ENCODE measurements around the gene SNAP91. TPM values are rescaled to one million over a fixed set of nuclear protein-coding genes. Genes with fewer than 3 reads are reported as not detected.
"Not testable (repeated sequence)": the region's sequence is repeated elsewhere in the genome, so short reads cannot be mapped to it uniquely, and the experiment has no call there.

SNAP91 gene
- total RNA-seq, 2 experiments from 2014 or later: not detected

DNA sequence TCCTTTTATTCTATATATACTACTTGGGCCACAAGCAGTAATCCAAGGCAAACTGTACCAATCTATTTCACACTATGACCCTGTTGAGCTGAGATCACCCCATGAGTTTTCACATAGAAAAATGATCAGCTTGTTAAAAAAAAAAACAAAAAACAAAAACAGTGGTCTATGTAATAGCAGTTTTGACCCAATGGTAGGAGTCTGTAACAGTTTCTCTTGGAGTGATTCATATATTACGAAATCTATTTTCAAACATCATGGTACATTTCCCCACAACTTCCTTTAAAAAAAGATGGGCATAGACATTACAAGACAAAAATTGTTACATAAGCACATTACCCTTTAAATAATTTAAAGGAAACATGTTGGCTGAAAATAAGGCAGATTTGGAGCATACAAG, 118.5 kb downstream of the SNAP91 start:
- intact Hi-C loops (cut with micrococcal nuclease): no loop called here
- CTCF ChIA-PET: no interaction called here

GRCh38 chr6:83589076-83589475, 119.8 kb downstream of the SNAP91 start:
- Mint-ChIP-seq H3K9me3 (no peaks in the 10 kb centered on the region), H3K4me3 (no peak overlapping the region), H3K27me3 (no peaks in the 10 kb centered on the region), H3K36me3 (no peaks in the 10 kb centered on the region), H3K4me1 (ENCODE audit: low read depth) (peaks cover 2% of the 10 kb centered on the region), H3K27ac (no peak overlapping the region)
- POLR2A ChIA-PET: no interaction called here
- CTCF ChIA-PET: no interaction called here
- no peak for DNase-seq
- intact Hi-C loops (cut with micrococcal nuclease): no loop called here

More for the DNA sequence above, 118.5 kb downstream of the SNAP91 start:
- H3K36me3 Mint-ChIP-seq: no peaks in the 10 kb centered on the region
- H3K9me3 Mint-ChIP-seq: no peaks in the 10 kb centered on the region
- H3K4me3 Mint-ChIP-seq: no peak overlapping the region
- H3K27me3 Mint-ChIP-seq: no peaks in the 10 kb centered on the region
- peaks cover 2% of the 10 kb centered on the region for H3K4me1 Mint-ChIP-seq (ENCODE audit: low read depth)
- POLR2A ChIA-PET: no interaction called here
- no peak for DNase-seq
- no peak overlapping the region for H3K27ac Mint-ChIP-seq

DNA sequence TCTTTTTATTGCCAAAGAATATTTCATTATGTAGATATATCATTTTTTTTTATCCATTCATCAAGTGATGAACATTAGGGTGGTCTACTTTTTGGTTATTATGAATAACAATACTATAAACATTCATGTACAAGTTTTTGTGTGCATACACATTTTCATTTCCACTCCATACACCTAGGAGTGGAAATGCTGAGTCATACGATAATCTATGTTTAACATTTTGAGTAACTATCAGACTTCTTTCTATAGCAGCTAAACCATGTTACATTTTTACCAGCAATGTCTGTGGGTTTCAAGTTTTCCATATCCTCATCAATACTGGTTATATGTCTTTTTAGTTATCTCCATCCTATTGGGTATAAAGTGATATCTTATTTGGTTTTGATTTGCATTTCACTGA, 130.8 kb downstream of the SNAP91 start:
- Mint-ChIP-seq H3K4me3 (no peak overlapping the region), H3K27me3 (no peaks in the 10 kb centered on the region), H3K27ac (no peak overlapping the region), H3K36me3 (no peaks in the 10 kb centered on the region), H3K9me3 (no peaks in the 10 kb centered on the region), H3K4me1 (ENCODE audit: low read depth) (no peaks in the 10 kb centered on the region)
- ChIA-PET CTCF (no interaction called here), POLR2A (no interaction called here)
- DNase-seq: no peak
- intact Hi-C loops (cut with micrococcal nuclease): no loop called here

GRCh38 chr6:83574783-83575182, 134.1 kb downstream of the SNAP91 start:
- no peak for DNase-seq
- POLR2A ChIA-PET: no interaction called here
- Mint-ChIP-seq H3K4me1 (ENCODE audit: low read depth) (no peaks in the 10 kb centered on the region), H3K36me3 (no peaks in the 10 kb centered on the region), H3K9me3 (no peaks in the 10 kb centered on the region), H3K27ac (no peak overlapping the region), H3K27me3 (peaks cover 2% of the 10 kb centered on the region), H3K4me3 (no peak overlapping the region)
- intact Hi-C loops (cut with micrococcal nuclease): no loop called here
- CTCF ChIA-PET: no interaction called here

DNA sequence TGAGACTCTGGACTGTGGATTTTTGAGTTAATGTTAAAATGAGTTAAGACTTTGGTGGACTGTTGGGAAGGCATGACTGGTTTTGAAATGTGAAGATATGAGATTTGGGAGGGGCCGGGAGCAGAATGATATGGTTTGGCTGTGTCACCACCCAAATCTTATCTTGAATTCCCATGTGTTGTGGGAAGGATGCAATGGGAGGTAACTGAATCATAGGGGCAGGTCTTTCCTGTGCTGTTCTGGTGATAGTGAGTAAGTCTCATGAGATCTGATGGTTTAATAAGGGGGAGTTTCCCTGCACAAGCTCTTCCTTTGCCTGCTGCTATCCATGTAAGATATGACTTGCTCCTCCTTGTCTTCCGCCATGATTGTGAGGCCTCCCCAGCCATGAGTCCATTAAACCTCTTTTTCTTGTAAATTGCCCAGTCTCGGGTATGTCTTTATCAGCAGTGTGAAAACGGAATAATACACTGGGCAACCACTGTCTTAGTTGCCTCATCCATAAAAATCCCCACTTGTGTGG, 137.2 kb downstream of the SNAP91 start:
- DNase-seq; H3K36me3 Mint-ChIP-seq; H3K4me1 Mint-ChIP-seq (ENCODE audit: low read depth); CTCF ChIA-PET; POLR2A ChIA-PET; intact Hi-C loops (cut with micrococcal nuclease); H3K9me3 Mint-ChIP-seq; H3K27me3 Mint-ChIP-seq; H3K27ac Mint-ChIP-seq; H3K4me3 Mint-ChIP-seq: not testable (repeated sequence)

DNA sequence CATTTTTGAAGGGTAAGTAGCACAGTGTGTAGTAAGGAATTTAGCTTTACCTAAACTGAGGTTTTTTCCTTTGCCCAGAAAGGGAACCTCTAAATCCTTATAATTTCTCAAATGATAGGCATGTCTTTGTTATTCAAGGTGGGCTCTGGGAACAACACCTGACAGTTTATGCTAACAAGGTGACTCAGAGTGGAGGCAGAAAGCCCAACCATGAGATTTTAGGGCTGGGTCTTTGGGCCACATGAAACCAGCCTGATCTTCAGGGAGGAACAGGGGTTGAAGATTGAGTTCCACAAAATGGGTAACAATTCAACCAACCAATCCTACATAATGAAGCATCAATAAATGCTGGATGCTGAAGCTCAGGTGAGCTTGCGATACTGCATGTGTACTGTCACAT, 149.9 kb downstream of the SNAP91 start:
- intact Hi-C loops (cut with micrococcal nuclease): no loop called here
- CTCF ChIA-PET: no interaction called here
- no peak overlapping the region for H3K4me3 Mint-ChIP-seq

DNA sequence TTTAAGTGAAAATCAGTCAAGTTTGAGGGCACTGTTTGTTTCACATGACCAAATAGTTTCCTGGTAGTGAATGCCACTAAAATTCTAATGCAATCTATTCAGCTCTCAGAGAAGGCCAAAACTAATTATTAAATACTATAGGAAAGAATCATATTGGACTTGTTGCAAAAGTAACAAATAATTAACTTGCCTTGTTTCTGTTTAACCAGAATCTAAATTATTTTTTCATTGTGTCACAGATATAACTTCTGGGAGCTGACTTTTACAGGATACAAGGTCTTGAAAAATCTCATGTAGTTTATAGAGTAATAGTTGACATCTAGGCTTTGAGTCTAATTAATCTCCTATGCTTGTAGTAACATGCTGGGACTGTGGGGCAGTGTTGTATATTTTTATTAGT, 152.0 kb downstream of the SNAP91 start:
- no peaks in the 10 kb centered on the region for H3K27me3 Mint-ChIP-seq
- no peaks in the 10 kb centered on the region for H3K36me3 Mint-ChIP-seq
- H3K4me1 Mint-ChIP-seq (ENCODE audit: low read depth): no peaks in the 10 kb centered on the region
- ChIA-PET CTCF (no interaction called here), POLR2A (no interaction called here)
- H3K9me3 Mint-ChIP-seq: no peaks in the 10 kb centered on the region
- H3K4me3 Mint-ChIP-seq: no peak overlapping the region
- intact Hi-C loops (cut with micrococcal nuclease): no loop called here
- no peak for DNase-seq
- H3K27ac Mint-ChIP-seq: no peak overlapping the region

More for the DNA sequence above, 149.9 kb downstream of the SNAP91 start:
- H3K36me3 Mint-ChIP-seq: no peaks in the 10 kb centered on the region
- no peaks in the 10 kb centered on the region for H3K4me1 Mint-ChIP-seq (ENCODE audit: low read depth)
- peaks cover 2% of the 10 kb centered on the region for H3K27me3 Mint-ChIP-seq
- no peak overlapping the region for H3K27ac Mint-ChIP-seq
- no peak for DNase-seq
- POLR2A ChIA-PET: no interaction called here
- H3K9me3 Mint-ChIP-seq: peaks cover 5% of the 10 kb centered on the region

GRCh38 chr6:83551748-83552147, 157.2 kb downstream of the SNAP91 start:
- CTCF ChIA-PET; DNase-seq; intact Hi-C loops (cut with micrococcal nuclease); H3K9me3 Mint-ChIP-seq; H3K27ac Mint-ChIP-seq; H3K4me3 Mint-ChIP-seq; H3K27me3 Mint-ChIP-seq; H3K4me1 Mint-ChIP-seq (ENCODE audit: low read depth); H3K36me3 Mint-ChIP-seq; POLR2A ChIA-PET: not testable (repeated sequence)

DNA sequence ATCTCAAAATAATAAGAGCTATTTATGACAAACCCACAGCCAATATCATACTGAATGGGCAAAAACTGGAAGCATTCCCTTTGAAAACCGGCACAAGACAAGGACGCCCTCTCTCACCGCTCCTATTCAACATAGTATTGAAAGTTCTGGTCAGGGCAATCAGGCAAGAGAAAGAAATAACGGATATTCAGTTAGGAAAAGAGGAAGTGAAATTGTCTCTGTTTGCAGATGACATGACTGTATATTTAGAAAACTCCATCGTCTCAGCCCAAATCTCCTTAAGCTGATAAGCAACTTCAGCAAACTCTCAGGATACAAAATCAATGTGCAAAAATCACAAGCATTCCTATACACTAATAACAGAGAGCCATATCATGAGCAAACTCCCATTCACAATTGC, 158.4 kb downstream of the SNAP91 start:
- H3K36me3 Mint-ChIP-seq; intact Hi-C loops (cut with micrococcal nuclease); H3K4me3 Mint-ChIP-seq; CTCF ChIA-PET; H3K27me3 Mint-ChIP-seq; H3K9me3 Mint-ChIP-seq; POLR2A ChIA-PET; H3K27ac Mint-ChIP-seq; DNase-seq; H3K4me1 Mint-ChIP-seq (ENCODE audit: low read depth): not testable (repeated sequence)

- no peak overlapping the region for H3K4me3 Mint-ChIP-seq
- H3K36me3 Mint-ChIP-seq: no peaks in the 10 kb centered on the region
- peak; percentile 11 for DNase-seq
- no peaks in the 10 kb centered on the region for H3K4me1 Mint-ChIP-seq (ENCODE audit: low read depth)
- peaks cover 9% of the 10 kb centered on the region for H3K27me3 Mint-ChIP-seq
- CTCF ChIA-PET: interaction anchor here (0.6 to 2.4 kb wide), 3 partner anchors 11 to 1243 kb away, joined by 4 to 8 read pairs (median 5); no protein-coding TSS in a partner anchor
- peaks cover 7% of the 10 kb centered on the region for H3K9me3 Mint-ChIP-seq
- intact Hi-C loops (cut with micrococcal nuclease): no loop called here
- H3K27ac Mint-ChIP-seq: no peak overlapping the region
- POLR2A ChIA-PET: no interaction called here
Measured at GRCh38 chr6:83546636-83547035, 162.3 kb downstream of the SNAP91 start.

DNA sequence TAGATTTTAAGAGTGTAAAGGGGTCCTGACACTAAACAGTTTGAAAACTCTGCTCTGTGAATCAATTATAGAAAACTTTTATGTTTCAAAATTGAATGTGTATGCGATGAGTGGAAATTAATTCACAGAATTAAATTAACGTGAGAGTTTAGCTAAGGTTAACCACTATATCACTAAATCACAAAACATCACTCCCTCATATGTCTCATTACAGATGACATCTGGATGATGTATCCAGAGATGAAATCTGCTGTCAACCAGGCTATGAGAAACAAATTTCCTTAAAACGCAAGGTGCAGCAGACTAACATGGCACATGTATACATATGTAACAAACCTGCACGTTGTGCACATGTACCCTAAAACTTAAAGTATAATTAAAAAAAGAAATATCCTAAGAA, 169.2 kb downstream of the SNAP91 start:
- H3K27me3 Mint-ChIP-seq: peaks cover 3% of the 10 kb centered on the region
- no peak for DNase-seq
- no peaks in the 10 kb centered on the region for H3K4me1 Mint-ChIP-seq (ENCODE audit: low read depth)
- H3K27ac Mint-ChIP-seq: no peak overlapping the region
- H3K4me3 Mint-ChIP-seq: no peak overlapping the region
- no peaks in the 10 kb centered on the region for H3K36me3 Mint-ChIP-seq
- ChIA-PET CTCF (no interaction called here), POLR2A (no interaction called here)
- H3K9me3 Mint-ChIP-seq: no peaks in the 10 kb centered on the region
- intact Hi-C loops (cut with micrococcal nuclease): no loop called here

- H3K27me3 Mint-ChIP-seq: peaks cover 2% of the 10 kb centered on the region
- no peak overlapping the region for H3K4me3 Mint-ChIP-seq
- H3K9me3 Mint-ChIP-seq: no peaks in the 10 kb centered on the region
- intact Hi-C loops (cut with micrococcal nuclease): no loop called here
- no peaks in the 10 kb centered on the region for H3K36me3 Mint-ChIP-seq
- H3K27ac Mint-ChIP-seq: no peak overlapping the region
- CTCF ChIA-PET: interaction anchor here (0.5 to 1.4 kb wide), 22 partner anchors 10 to 590 kb away, joined by 3 to 10 read pairs (median 4); partner anchors contain the start of genes DOP1A, PRSS35, RWDD2A and UBE3D
- no peaks in the 10 kb centered on the region for H3K4me1 Mint-ChIP-seq (ENCODE audit: low read depth)
- POLR2A ChIA-PET: no interaction called here
- DNase-seq: no peak
Measured at GRCh38 chr6:83536647-83537589, 172.0 kb downstream of the SNAP91 start.

Measured in activated CD4-positive, alpha-beta memory T cell treated with anti-CD3 and anti-CD28 coated beads for 36 hours (primary cell).